Measurements from ENCODE around the gene ATP8A2. TPM values are rescaled to one million over a fixed set of nuclear protein-coding genes. Genes with fewer than 3 reads are reported as not detected.

Gene ATP8A2
- total and polyA plus RNA-seq, 2 of the 8 experiments (the other 6 are each of a cell fraction or from before 2014, with no cell fraction given), result 2.4 to 8.3 TPM

- Histone ChIP-seq H4K5ac (ENCODE audit: insufficient read length, low read depth, low read length) (no peak overlapping the region), H3K4ac (replicated peaks; ENCODE audit: insufficient read length, low read depth, low read length) (no peak overlapping the region), H3K4me3 (ENCODE audit: extremely low read depth in 1 of 4, insufficient read depth in 2 of 4, low read depth in 3 of 4, low read length in 4 of 4) (no peak overlapping the region), H3K23ac (ENCODE audit: insufficient read length) (no peak overlapping the region), H3K56ac (replicated peaks; ENCODE audit: insufficient read length, low read depth, low read length) (no peak overlapping the region), H2AFZ (ENCODE audit: low read length) (no peak overlapping the region), H2AK5ac (ENCODE audit: low read depth, low read length) (no peak overlapping the region), H3K36me3 (ENCODE audit: control insufficient read depth in 2 of 4, insufficient read depth in 4 of 4, low read length in 3 of 4) (no peaks in the 10 kb centered on the region), H3K79me1 (ENCODE audit: low read depth, low read length) (no peaks in the 10 kb centered on the region), H2BK15ac (ENCODE audit: low read length) (no peak overlapping the region), H3K18ac (ENCODE audit: extremely low read depth, low read length) (no peak overlapping the region), H3K23me2 (ENCODE audit: low read depth, low read length) (no peaks in the 10 kb centered on the region), H3K4me2 (ENCODE audit: insufficient read depth in 1 of 2, low read depth in 2 of 2, low read length in 2 of 2) (no peak overlapping the region), H2BK5ac (ENCODE audit: low read depth, low read length) (no peak overlapping the region), H3K79me2 (ENCODE audit: control insufficient read depth in 1 of 2, insufficient read depth in 2 of 2, low read length in 2 of 2) (no peaks in the 10 kb centered on the region), H3K9me3 (ENCODE audit: insufficient read depth in 2 of 2, low read depth in 1 of 2, low read length in 1 of 2) (no peaks in the 10 kb centered on the region), H3K27ac (ENCODE audit: low read depth, low read length) (no peak overlapping the region), H3K14ac (ENCODE audit: insufficient read length) (no peak overlapping the region), H3K27me3 (replicated peaks in 1 of 4; ENCODE audit: control insufficient read depth in 3 of 4, extremely low read depth in 1 of 4, insufficient read depth in 3 of 4, low read length in 3 of 4) (no peaks in the 10 kb centered on the region), H4K20me1 (replicated peaks in 1 of 2; ENCODE audit: control insufficient read depth in 1 of 2, insufficient read depth in 2 of 2, low read length in 2 of 2) (no peaks in the 10 kb centered on the region), H4K8ac (ENCODE audit: extremely low read depth, insufficient read depth, low read length) (no peak overlapping the region), H4K91ac (replicated peaks; ENCODE audit: insufficient read length, low read length) (no peak overlapping the region), H2BK20ac (ENCODE audit: low read length) (no peak overlapping the region), H3K4me1 (replicated peaks in 1 of 4; ENCODE audit: control insufficient read depth in 3 of 4, insufficient read depth in 4 of 4, low read length in 3 of 4) (peaks cover 0 to 7% (median 1%) of the 10 kb centered on the region in 4 experiments; a peak in 2 of 7 replicates), H2BK120ac (replicated peaks; ENCODE audit: low read depth, low read length) (no peak overlapping the region), H2BK12ac (ENCODE audit: low read depth, low read length) (no peak overlapping the region), H3K9ac (replicated peaks in 1 of 4; ENCODE audit: extremely low read depth in 1 of 4, low read depth in 3 of 4, low read length in 3 of 4) (no peak overlapping the region)
- FAIRE-seq, result no peak
- no peak for TF ChIP-seq CHD1 (IDR thresholded peaks at IDR 0.05; ENCODE audit: low read depth, low read length)
- no peak for TF ChIP-seq TEAD4 (IDR thresholded peaks at IDR 0.05; ENCODE audit: low read depth, low read length)
- no peak for TF ChIP-seq TAF7 (optimal IDR thresholded peaks at IDR 0.05; ENCODE audit: borderline replicate concordance, low read depth, low read length)
- no peak for TF ChIP-seq CBX5 (IDR thresholded peaks at IDR 0.05; ENCODE audit: low read depth, low read length)
- TF ChIP-seq YY1 (IDR thresholded peaks at IDR 0.05; ENCODE audit: low read depth, low read length), result no peak
- no peak for TF ChIP-seq EGR1 (IDR thresholded peaks at IDR 0.05; ENCODE audit: borderline replicate concordance, low read depth, low read length)
- no peak for TF ChIP-seq KDM1A (IDR thresholded peaks at IDR 0.05; ENCODE audit: borderline replicate concordance, low read length)
- TF ChIP-seq SIRT6 (IDR thresholded peaks at IDR 0.05; ENCODE audit: low read length), result no peak
- no peak for TF ChIP-seq JUN (IDR thresholded peaks at IDR 0.05; ENCODE audit: low read depth, low read length)
- TF ChIP-seq SIX5 (IDR thresholded peaks at IDR 0.05; ENCODE audit: low read depth, low read length), result no peak
- no peak for TF ChIP-seq NANOG (IDR thresholded peaks at IDR 0.05; ENCODE audit: insufficient read depth, low read depth, low read length, poor library complexity, severe bottlenecking)
- no peak for TF ChIP-seq FOSL1 (IDR thresholded peaks at IDR 0.05; ENCODE audit: insufficient read depth, low read depth, low read length)
- no peak for TF ChIP-seq JUND (IDR thresholded peaks at IDR 0.05; ENCODE audit: low read length)
- no peak for TF ChIP-seq SUZ12 (IDR thresholded peaks at IDR 0.05; ENCODE audit: low read length)
- no peak for TF ChIP-seq POU5F1 (IDR thresholded peaks at IDR 0.05; ENCODE audit: low read depth, low read length)
- ChIA-PET POLR2A (ENCODE audit: partially characterized antibody) (no interaction called here), CTCF (ENCODE audit: partially characterized antibody) (interaction anchor here (0.6 to 2.9 kb wide), 10 partner anchors 10 to 505 kb away, joined by 3 to 15 read pairs (median 4); no protein-coding TSS in a partner anchor)
- DNase-seq (ENCODE audit: low read depth in 1 of 2, low spot score in 2 of 2), result no peak
- WGBS, 2 experiments (ENCODE audit: extremely low coverage in 1 of 2, insufficient coverage in 1 of 2, insufficient read length in 1 of 2, insufficient replicate concordance in 2 of 2, low coverage in 1 of 2, low lambda C conversion rate in 2 of 2, missing lambda C conversion rate in 1 of 2), result 80% methylated on average over 12 of the region's 16 CpGs; no CpG with 5 or more reads in 1 of the 2 experiments
Measured at GRCh38 chr13:26074706-26075105, 702.9 kb downstream of the ATP8A2 start.

All from H1 (cell line).